Activated naive CD8-positive, alpha-beta T cell treated with anti-CD3 and anti-CD28 coated beads, Interleukin-2, amount 50 U/mL, for 24 hours (primary cell): Measurements from ENCODE around the gene POLR2A.

Experiments
- ATAC-seq: fragments of 150-1000 bp; cut with Tn5 transposase; one replicate; pipeline ENCODE4 v1.10.0; 2021
- DNase-seq: peaks from one replicate; pipeline ENCODE4 v3.0.0; 2021
- H3K27ac Mint-ChIP-seq: one replicate; pipeline ENCODE4 v1.8.0; 2021; ENCODE audit warnings: mild to moderate bottlenecking, mixed read lengths
- H3K27me3 Mint-ChIP-seq: one replicate; pipeline ENCODE4 v1.8.0; 2021; ENCODE audit warnings: mixed read lengths
- H3K36me3 Mint-ChIP-seq: one replicate; pipeline ENCODE4 v1.8.0; 2021; ENCODE audit warnings: low read depth, mixed read lengths
- H3K4me1 Mint-ChIP-seq: one replicate; pipeline ENCODE4 v1.8.0; 2021; ENCODE audit warnings: mixed read lengths
- H3K4me3 Mint-ChIP-seq: one replicate; pipeline ENCODE4 v1.8.0; 2021; ENCODE audit warnings: mild to moderate bottlenecking, moderate library complexity, mixed read lengths
- H3K9me3 Mint-ChIP-seq: one replicate; pipeline ENCODE4 v1.8.0; 2021; ENCODE audit warnings: mixed read lengths

Gene POLR2A

DNA sequence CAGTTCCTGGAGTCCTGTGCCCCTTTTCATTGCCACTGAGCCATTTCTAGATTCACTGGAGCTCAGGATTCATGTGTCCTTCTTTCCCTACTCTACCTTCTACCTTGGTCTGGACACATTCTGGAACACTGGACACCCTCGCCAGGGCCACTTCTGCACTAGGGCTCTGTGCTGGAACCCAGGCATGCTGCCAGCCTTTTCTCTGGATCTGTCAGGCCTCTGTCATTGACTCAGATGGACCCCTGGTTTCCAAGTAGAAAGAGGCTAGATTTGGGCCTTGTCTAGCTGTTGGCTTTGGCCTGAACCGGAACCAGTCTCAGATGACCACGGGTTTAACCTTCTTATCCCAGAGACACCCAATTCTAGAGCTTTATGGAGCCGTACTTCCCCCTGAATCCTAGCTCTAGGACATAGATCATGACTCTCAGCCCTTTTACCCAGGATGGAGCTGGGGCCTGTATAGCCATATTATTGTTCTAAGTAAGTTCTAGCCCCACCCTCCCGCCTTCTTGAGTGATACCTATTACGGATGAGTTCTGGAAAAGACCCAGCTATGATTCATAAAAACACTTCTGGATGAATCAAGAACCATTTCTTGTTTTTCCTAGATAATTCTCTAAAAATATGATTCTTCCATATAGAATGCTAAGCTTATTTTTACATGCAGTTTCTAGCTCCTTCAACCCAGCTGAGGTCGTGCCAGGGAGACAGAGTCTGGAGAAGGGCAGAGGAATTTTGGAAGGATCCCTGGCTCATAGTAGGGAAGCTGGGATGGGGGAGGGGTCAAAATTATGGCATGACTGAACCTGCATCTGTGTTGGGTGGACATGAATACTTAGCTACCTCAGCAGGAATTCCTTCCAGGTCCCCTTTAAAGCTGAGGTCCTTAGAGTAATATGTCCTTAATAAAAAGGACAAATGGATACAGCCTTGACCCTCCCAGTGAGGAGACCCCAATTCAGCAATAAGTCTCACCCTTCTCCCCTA lies 40.4 kb upstream of the POLR2A start:
- H3K4me1 Mint-ChIP-seq = peaks cover 37% of the 10 kb centered on the region
- peaks cover 61% of the 10 kb centered on the region for H3K27me3 Mint-ChIP-seq
- H3K9me3 Mint-ChIP-seq = no peaks in the 10 kb centered on the region
- no peak overlapping the region for H3K4me3 Mint-ChIP-seq
- DNase-seq = no peak
- peaks cover 3% of the 10 kb centered on the region for H3K36me3 Mint-ChIP-seq
- no peak for ATAC-seq
- H3K27ac Mint-ChIP-seq = no peak overlapping the region

DNA sequence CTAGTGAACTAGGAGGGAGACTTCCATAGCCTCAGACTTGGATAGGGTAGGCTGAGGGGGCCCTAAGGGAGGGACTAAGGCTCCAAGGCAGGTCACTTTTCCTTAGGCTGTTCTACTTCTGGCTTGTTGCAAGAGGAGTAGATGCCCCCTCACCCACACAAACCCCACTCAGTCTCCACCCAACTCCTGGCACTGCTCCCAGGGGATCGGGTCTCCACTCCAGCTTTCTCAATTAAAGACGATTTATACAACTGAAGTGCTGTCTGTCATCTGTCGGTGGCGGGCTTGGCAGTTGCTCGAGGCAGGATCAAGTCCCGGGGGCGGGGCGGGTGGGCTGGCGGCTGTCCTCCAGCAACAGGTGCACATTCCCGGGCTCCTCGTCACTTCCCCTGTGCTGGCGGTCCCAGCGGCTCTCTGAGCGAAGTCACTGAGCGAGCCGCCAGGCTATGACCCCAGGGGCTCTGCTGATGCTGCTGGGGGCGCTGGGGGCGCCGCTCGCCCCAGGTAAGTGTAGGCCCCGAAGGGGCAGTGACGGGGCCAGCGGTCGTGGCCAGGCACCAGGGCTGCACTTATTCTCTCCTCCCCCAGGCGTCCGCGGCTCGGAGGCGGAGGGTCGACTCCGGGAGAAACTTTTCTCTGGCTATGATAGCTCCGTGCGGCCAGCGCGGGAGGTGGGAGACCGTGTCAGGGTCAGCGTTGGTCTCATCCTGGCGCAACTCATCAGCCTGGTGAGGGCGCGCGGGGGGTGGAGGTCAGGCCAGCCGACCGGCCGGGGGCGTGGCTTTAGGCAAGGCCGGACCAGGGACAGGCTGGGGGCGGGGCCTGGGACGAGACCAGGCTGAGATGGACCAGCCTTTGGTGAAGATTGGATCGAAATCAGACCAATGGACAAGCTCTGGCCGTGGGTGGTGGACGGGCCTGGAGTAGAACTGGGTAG lies 39.2 kb upstream of the POLR2A start, which contains the start of gene CHRNB1:
CHRNB1 (plus strand) TSS at position 380 of the 937 bp plus-strand sequence; CDS start at position 447, 67 bp downstream.
- DNase-seq (peak; percentile 27), ATAC-seq (peak; percentile 11)
- Mint-ChIP-seq H3K27ac (no peak within 1 kb of the TSS), H3K36me3 (peaks cover 3% of the 10 kb centered on the region), H3K9me3 (no peaks in the 10 kb centered on the region), H3K27me3 (peaks cover 55% of the 10 kb centered on the region), H3K4me1 (peaks cover 31% of the 10 kb centered on the region), H3K4me3 (peak within 1 kb of the TSS; percentile 60)

DNA sequence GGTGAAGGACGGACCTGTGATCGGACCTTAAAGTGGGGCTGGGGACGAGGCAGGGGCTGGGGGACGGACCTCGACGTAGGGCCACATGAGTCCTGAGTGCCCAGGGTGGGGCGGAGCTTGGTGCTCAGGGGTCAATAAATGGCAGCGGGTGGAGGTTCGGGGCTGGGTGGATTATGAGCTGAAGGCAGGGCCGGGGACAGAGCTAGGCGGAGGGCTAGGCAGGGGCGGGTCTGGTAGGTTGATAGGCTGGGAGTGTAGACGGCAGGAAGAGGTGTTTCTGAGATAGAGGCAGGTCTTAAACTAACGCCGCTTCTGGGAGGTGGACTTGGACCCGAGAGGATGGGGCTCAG lies 38.6 kb upstream of the POLR2A start:
- Mint-ChIP-seq H3K4me1 (peaks cover 26% of the 10 kb centered on the region), H3K36me3 (peaks cover 3% of the 10 kb centered on the region), H3K4me3 (peak overlapping the region; percentile 60), H3K27me3 (peaks cover 49% of the 10 kb centered on the region), H3K9me3 (no peaks in the 10 kb centered on the region), H3K27ac (no peak overlapping the region)
- ATAC-seq (peak; percentile 65), DNase-seq (peak; percentile 29)

DNA sequence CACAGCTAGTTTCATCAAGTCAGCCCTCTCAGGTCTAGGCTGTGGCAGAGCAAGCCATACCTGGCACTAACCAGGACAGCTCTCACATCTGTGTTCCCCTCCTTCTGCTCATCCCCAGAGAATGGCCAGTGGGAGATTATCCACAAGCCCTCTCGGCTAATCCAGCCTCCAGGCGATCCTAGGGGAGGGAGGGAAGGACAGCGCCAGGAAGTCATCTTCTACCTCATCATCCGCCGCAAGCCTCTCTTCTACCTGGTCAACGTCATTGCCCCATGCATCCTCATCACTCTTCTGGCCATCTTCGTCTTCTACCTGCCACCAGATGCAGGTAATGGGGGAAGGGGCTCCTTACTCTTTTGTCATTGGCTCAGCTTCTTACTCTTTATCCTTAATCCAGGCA lies 35.7 kb upstream of the POLR2A start:
- ATAC-seq = no peak
- peaks cover 27% of the 10 kb centered on the region for H3K27me3 Mint-ChIP-seq
- peaks cover 3% of the 10 kb centered on the region for H3K36me3 Mint-ChIP-seq
- no peak overlapping the region for H3K4me3 Mint-ChIP-seq
- peaks cover 21% of the 10 kb centered on the region for H3K4me1 Mint-ChIP-seq
- H3K27ac Mint-ChIP-seq = no peak overlapping the region
- DNase-seq = no peak
- H3K9me3 Mint-ChIP-seq = no peaks in the 10 kb centered on the region

DNA sequence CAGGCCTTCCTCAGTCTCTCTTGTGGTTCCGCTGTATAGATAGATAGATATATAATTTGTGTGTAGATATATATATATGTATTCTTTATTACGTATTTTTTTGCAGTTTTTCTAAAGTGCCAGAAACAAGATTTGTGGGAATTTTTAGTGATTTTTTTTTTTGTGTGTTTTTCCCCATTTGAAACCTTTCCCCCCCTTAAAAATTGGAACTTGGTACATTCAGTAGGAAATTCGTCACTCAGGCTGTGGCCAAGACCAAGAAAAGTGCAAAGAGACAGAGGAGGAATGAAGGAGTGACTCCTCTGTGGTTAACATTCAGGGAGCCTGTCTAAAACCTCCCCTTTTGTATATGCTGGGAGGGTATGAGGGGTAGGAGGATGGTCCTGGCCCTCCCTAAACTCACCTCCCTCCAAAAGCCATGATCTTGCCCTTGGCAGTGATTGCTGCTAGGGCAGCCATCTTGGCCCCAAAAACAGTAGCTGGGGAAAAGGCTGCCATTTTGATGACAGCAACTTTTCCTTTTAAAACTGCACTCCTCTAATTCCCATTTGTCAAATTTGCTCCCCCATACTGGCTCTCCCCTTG lies 24.1 kb upstream of the POLR2A start:
- ATAC-seq (no peak), DNase-seq (no peak)
- H3K9me3 Mint-ChIP-seq = no peaks in the 10 kb centered on the region
- H3K27me3 Mint-ChIP-seq = no peaks in the 10 kb centered on the region
- H3K27ac Mint-ChIP-seq = peak overlapping the region; percentile 47
- H3K4me1 Mint-ChIP-seq = peaks cover 17% of the 10 kb centered on the region
- H3K36me3 Mint-ChIP-seq = peaks cover 6% of the 10 kb centered on the region
- H3K4me3 Mint-ChIP-seq = no peak overlapping the region

DNA sequence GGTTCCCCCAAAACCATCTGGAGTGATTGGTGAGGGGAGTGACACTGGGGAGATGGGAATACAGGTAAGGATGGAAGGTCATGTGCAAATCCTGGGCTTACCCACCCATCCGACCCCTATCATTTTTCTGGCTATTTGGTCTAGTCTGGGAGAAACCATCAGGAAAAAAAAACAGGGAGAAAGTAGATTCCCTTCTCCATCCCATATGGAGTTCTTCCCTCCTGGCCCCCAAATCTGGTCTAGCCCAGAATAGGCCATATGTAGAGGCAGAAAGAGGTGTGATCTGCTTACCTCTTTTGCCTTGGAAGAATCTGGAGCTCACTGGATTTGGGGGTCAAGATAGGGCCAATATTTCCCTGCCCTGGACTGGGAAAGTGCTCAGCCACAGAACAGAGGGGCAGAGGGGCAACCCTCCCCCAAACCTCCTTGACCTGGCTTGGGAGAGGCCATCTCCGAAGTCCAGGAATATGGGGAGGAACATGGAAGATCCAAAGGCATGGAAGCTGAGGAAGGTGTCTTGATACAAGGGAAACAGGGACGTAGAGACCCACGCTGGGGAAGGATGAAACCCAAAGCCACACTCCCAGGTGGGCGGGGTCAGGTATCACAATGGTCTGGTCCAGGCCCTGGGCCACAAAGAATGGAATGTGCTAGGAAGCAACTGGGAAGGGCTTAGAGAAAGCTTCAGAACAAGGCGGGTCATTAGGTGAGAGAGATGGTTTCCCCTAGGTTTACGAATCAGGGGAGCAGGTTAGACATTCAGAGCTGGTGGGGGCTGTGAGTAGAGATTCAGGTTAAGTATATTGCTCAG lies 23.1 kb upstream of the POLR2A start:
- H3K36me3 Mint-ChIP-seq = peaks cover 6% of the 10 kb centered on the region
- H3K27me3 Mint-ChIP-seq = no peaks in the 10 kb centered on the region
- DNase-seq = no peak
- H3K4me3 Mint-ChIP-seq = no peak overlapping the region
- no peaks in the 10 kb centered on the region for H3K9me3 Mint-ChIP-seq
- ATAC-seq = no peak
- H3K4me1 Mint-ChIP-seq = peaks cover 13% of the 10 kb centered on the region
- no peak overlapping the region for H3K27ac Mint-ChIP-seq

DNA sequence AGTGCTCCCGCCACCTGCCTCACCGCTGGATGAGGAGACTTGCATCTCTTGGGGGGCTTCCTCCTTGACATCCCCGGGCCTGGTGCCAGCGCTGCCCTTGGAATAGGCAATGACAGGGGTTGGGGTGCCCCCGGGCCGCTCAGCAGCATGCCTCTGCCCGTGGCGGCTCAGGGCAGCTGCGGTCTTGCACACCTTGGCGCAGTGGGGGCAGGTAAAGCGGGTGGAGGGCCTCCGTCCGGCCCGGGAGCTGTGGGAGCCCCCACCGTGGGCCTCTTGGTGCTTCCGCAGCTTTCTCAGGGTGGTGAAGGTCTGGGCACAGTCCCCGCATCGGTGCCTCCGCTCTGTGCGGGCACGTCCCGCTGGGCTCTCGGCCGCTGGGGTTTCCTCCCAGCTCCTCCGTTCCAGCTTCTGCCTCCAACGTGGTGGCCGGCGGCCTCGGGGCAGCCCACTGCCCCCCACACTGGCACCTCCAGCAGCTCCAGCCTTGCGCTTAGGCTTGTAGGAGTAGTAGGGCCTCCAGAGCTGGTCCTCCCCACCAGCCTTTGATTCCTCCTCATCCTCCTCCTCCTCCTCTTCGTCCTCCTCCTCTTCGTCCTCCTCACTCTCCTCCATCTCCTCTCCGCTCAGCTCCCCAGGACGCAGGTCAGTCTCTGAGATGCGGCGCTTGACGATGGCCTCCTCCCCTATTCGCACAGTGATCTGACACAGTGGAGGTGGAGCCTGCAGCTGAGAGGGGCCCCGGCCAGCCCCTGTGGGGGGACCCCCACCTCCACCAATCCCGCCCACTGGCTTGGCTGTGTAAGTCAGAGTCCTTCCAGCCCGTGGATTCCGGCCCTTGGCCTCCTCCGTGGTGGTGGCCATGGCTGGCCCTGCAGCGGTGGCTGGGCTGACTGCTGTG lies 21.4 kb upstream of the POLR2A start:
- Mint-ChIP-seq H3K9me3 (no peaks in the 10 kb centered on the region), H3K27me3 (no peaks in the 10 kb centered on the region), H3K4me3 (no peak overlapping the region), H3K36me3 (peaks cover 5% of the 10 kb centered on the region), H3K27ac (no peak overlapping the region), H3K4me1 (peaks cover 11% of the 10 kb centered on the region)
- ATAC-seq (no peak), DNase-seq (no peak)

DNA sequence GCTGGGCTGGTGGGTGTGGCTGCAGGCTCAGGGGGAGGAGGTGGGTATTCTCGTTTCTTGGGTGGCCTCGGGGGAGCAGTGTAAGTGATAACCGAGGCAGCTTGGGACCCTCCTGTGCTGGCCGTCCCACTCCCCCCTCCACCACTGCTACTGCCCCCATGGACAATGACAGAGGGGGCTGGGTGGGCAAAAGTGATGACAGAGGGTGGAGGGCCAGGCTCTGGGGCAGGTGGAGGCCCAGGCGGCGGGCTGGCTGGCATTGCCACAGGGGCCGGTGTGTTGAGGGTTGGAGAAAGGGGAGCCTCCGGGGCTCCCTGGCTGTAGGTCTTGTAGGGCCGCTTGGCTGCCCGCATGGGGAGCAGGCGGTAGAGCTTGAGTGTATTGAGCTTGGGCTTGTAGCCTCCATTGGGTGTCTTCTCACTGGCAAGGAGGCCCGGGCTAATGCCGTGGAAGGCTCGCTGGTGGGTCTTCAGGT lies 20.8 kb upstream of the POLR2A start:
- Mint-ChIP-seq H3K9me3 (no peaks in the 10 kb centered on the region), H3K27ac (no peak overlapping the region), H3K4me3 (no peak overlapping the region), H3K36me3 (peaks cover 5% of the 10 kb centered on the region), H3K27me3 (no peaks in the 10 kb centered on the region), H3K4me1 (peaks cover 13% of the 10 kb centered on the region)
- no peak for DNase-seq
- no peak for ATAC-seq

DNA sequence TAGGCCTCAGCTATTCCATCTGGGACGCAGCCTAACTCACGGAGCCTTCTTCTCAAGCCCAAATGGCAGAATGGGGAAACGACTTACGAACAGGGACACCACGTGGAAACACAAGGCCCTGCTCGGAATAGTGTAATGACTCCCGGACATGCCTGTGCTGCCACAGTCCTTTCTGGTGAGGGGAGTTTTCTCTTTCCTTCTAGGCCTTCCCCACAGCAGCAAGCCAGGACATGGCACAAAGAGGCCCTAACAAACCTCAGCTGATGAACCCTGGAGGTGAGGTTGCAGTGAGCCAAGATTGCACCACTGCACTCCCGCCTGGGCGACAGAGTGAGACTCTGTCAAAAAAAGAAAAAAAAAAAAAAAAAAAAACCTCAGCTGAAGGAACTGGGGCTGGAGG lies 20.1 kb upstream of the POLR2A start:
- ATAC-seq = no peak
- Mint-ChIP-seq H3K36me3 (peaks cover 6% of the 10 kb centered on the region), H3K4me3 (no peak overlapping the region), H3K27ac (no peak overlapping the region), H3K4me1 (peaks cover 16% of the 10 kb centered on the region), H3K9me3 (no peaks in the 10 kb centered on the region), H3K27me3 (no peaks in the 10 kb centered on the region)
- no peak for DNase-seq

DNA sequence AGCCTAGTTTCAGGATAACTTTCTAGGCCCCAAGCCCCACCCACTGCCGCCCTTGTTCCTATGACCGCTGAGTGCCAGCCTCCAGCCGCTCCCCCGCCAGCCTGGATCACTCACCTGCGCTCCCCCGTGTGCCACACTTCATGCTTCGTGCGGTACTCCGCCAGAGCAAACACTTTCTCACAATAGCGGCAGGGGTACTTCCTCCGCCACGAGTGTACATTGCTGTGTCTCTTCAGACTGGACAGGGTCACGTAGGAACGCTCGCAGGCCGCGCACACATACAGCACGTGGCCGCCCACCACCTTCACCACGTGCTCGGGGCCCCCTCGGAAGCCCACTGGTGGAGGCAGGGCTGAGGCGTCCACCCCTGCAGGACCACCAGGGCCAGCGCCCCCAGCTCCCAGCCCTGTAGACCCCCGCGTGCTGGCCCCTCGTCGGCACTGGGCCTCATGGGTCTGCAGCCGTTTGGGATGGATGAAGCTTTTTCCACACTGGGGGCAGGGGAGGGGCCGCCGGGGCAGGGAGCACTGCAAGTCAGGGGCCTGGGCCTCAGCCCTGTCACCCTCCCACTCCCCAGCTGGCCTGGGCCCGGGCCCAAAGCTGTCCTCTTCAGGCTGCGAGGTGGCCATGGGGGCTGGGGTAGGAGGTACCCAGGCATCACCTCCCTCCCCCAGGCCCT lies 18.4 kb upstream of the POLR2A start:
- ATAC-seq = no peak
- Mint-ChIP-seq H3K4me3 (no peak overlapping the region), H3K4me1 (peaks cover 15% of the 10 kb centered on the region), H3K27ac (no peak overlapping the region), H3K27me3 (no peaks in the 10 kb centered on the region), H3K9me3 (no peaks in the 10 kb centered on the region), H3K36me3 (peaks cover 6% of the 10 kb centered on the region)
- no peak for DNase-seq

DNA sequence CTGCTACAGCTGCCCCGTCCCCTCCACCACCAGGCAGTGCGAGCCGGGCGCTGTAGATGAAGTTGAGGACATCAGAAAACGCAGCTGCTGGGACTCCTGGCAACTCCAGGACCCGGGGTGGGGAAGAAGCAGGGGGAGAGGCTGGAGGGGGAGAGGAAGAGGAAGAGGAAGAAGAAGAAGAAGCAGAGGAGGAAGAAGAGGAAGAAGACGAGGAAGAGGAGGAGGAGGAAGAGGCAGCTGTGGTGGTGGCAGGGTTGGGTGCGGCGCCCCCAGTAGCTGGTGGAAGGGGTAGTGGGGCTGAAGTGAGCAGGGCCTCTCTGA lies 17.9 kb upstream of the POLR2A start:
- Mint-ChIP-seq H3K9me3 (no peaks in the 10 kb centered on the region), H3K36me3 (peaks cover 3% of the 10 kb centered on the region), H3K4me1 (peaks cover 18% of the 10 kb centered on the region), H3K27ac (peak overlapping the region; percentile 71), H3K4me3 (no peak overlapping the region), H3K27me3 (no peaks in the 10 kb centered on the region)
- DNase-seq (no peak), ATAC-seq (no peak)

DNA sequence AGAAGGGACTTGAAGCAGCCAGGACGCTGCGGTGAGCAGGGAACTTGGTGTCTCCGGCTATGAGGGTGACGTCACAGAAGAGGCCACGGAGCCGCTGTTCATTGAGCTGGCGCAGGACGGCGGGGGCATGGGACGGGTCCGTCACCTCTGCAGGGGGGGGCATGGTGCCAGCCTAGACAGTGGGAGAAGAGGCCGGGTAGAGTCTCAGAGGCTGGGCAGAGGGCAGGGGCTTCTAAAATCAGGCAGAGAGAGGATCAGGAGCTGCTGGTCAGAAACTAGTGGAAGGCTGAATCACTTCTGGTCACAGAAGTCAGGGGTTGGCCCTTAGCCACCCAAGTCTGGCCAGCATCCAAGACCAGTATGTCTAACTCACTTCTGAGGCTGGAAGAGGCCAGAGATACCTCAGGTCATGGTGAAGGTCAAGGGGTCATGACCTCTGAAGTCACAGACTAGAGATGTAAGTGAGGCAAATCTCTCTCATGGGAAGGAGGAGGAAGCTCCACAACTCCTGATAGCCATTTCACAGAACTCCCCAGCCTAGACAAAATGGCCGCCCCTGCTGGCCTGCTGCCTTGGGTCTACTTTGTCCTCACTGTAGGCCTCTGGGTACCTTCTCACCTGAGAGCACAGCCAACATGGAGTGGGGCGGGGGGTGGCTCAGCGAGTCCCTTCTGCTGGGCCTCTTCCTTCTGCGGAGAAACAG lies 17.4 kb upstream of the POLR2A start:
- H3K27ac Mint-ChIP-seq = peak overlapping the region; percentile 71
- peaks cover 23% of the 10 kb centered on the region for H3K4me1 Mint-ChIP-seq
- no peaks in the 10 kb centered on the region for H3K9me3 Mint-ChIP-seq
- no peak overlapping the region for H3K4me3 Mint-ChIP-seq
- no peaks in the 10 kb centered on the region for H3K27me3 Mint-ChIP-seq
- ATAC-seq (no peak), DNase-seq (no peak)
- H3K36me3 Mint-ChIP-seq = peaks cover 3% of the 10 kb centered on the region
